Measurements from ENCODE around the gene PRKCE.
"Not testable (repeated sequence)": the region's sequence is repeated elsewhere in the genome, so short reads cannot be mapped to it uniquely, and the experiment has no call there.

PRKCE gene

DNA sequence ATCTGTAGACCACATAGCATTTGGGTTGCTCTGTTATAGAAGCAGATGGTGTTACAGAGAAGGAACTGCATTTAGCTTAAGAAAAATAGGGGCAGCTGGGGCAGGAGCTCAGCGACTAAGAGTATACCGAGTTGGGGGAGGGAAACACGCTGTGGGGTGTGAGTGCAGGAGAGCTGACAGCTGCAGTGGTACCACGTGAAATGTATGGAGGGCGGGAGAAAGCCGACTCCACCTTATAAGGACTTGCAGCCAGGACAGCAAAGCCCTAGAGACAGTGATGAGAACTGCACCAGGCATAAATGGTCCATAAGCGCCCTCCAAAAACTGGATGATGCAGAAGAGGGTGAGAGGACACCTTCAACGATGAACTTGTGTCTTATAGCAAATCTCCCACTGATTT, 237.6 kb downstream of the PRKCE start:
- WGBS, 2 experiments (ENCODE audit: insufficient coverage in 2 of 2) = 56 to 67% methylated on average over 6 of the region's 8 CpGs
- H3K36me3 ChIP-seq (ENCODE audit: control insufficient read depth, insufficient read depth, low read length) = no peaks in the 10 kb centered on the region
- H3K4me1 ChIP-seq (ENCODE audit: control insufficient read depth, insufficient read depth, low read length, poor library complexity, severe bottlenecking) = peaks cover 8% of the 10 kb centered on the region
- H3K9me3 ChIP-seq (ENCODE audit: control insufficient read depth, low read length) = no peaks in the 10 kb centered on the region
- H3K27ac ChIP-seq (ENCODE audit: low read depth, low read length, severe bottlenecking) = no peak overlapping the region
- no peak overlapping the region for H3K4me3 ChIP-seq (ENCODE audit: extremely low read depth, insufficient read depth, low read length, poor library complexity, severe bottlenecking)

DNA sequence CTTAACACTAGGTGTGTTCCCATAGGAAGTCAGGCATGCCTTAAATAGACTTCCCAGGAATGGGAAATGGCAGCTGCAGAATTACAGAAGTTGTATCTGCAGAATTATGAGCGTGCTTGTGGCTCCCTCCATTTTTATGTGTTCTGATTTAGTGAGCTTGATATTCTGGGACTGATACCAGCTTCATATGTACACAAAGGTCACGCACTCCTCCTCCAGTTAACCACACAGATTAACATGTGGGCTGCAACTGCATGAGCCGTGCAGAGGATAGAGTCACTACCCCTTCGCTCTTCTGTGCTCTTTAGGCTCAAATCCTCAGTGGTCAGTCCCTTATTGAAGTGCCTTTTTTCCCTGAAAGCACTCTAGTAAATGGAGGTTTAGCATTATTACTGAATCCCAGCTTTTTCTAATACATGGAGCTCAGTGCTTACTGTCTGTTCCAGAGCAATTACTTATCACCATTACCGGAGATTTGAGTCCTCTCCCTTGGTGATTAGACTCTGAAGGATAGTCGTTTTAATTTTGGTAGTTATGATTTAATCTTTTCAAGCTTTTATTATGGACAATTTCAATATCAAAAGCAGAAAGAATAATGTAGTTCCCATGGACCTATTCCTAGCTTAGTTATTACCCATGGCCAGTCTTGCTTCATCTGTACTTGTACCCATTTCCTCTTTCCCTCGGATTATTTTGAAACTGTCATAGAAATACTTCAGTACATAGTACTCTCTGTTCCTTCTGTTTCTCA, 238.3 kb downstream of the PRKCE start:
- Histone ChIP-seq H3K4me1 (ENCODE audit: control insufficient read depth, insufficient read depth, low read length, poor library complexity, severe bottlenecking) (peaks cover 8% of the 10 kb centered on the region), H3K27ac (ENCODE audit: low read depth, low read length, severe bottlenecking) (no peak overlapping the region), H3K9me3 (ENCODE audit: control insufficient read depth, low read length) (no peaks in the 10 kb centered on the region), H3K36me3 (ENCODE audit: control insufficient read depth, insufficient read depth, low read length) (no peaks in the 10 kb centered on the region), H3K4me3 (ENCODE audit: extremely low read depth, insufficient read depth, low read length, poor library complexity, severe bottlenecking) (no peak overlapping the region)
- 93% methylated on average over 4 to 5 of the region's 7 CpGs for WGBS, 2 experiments (ENCODE audit: insufficient coverage in 2 of 2)

DNA sequence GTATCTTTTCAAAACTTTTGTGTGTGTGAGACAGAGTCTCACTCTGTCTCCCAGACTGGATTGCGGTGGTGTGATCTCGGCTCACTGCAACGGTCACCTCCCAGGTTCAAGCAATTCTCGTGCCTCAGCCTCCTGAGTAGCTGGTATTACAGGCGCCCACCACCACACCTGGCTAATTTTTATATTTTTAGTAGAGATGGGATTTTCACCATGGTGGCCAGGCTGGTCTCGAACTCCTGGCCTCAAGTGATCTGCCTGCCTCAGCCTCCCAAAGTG, 238.8 kb downstream of the PRKCE start:
- H3K4me3 ChIP-seq (ENCODE audit: extremely low read depth, insufficient read depth, low read length, poor library complexity, severe bottlenecking); H3K27ac ChIP-seq (ENCODE audit: low read depth, low read length, severe bottlenecking); H3K36me3 ChIP-seq (ENCODE audit: control insufficient read depth, insufficient read depth, low read length); H3K4me1 ChIP-seq (ENCODE audit: control insufficient read depth, insufficient read depth, low read length, poor library complexity, severe bottlenecking); H3K9me3 ChIP-seq (ENCODE audit: control insufficient read depth, low read length): not testable (repeated sequence)
- WGBS, 2 experiments (ENCODE audit: insufficient coverage in 2 of 2) = 60 to 100% methylated on average over 1 of the region's 6 CpGs

DNA sequence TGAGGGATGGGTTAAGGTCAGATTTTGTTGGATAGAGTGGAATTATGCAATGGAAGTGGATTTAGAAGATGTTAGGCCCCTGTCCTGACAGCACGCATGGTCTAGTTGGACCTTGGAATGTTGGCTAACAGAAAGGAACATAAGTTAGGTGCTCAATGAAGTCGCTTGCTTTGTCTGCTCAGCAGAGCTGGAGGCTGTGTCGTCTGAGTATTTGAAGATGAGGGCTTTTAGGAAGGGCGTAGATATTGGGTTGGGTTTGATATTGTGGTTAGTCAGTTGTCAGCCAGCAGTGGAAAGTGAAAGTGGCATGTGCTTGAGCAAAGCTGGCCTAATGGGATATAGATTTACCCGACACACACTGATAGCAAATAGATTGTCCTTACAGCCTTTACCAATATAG, 239.3 kb downstream of the PRKCE start:
- H3K4me1 ChIP-seq (ENCODE audit: control insufficient read depth, insufficient read depth, low read length, poor library complexity, severe bottlenecking) = peaks cover 8% of the 10 kb centered on the region
- no peaks in the 10 kb centered on the region for H3K9me3 ChIP-seq (ENCODE audit: control insufficient read depth, low read length)
- no peak overlapping the region for H3K4me3 ChIP-seq (ENCODE audit: extremely low read depth, insufficient read depth, low read length, poor library complexity, severe bottlenecking)
- no peaks in the 10 kb centered on the region for H3K36me3 ChIP-seq (ENCODE audit: control insufficient read depth, insufficient read depth, low read length)
- no peak overlapping the region for H3K27ac ChIP-seq (ENCODE audit: low read depth, low read length, severe bottlenecking)
- 89 to 92% methylated on average over 5 of the region's 5 CpGs for WGBS, 2 experiments (ENCODE audit: insufficient coverage in 2 of 2)

DNA sequence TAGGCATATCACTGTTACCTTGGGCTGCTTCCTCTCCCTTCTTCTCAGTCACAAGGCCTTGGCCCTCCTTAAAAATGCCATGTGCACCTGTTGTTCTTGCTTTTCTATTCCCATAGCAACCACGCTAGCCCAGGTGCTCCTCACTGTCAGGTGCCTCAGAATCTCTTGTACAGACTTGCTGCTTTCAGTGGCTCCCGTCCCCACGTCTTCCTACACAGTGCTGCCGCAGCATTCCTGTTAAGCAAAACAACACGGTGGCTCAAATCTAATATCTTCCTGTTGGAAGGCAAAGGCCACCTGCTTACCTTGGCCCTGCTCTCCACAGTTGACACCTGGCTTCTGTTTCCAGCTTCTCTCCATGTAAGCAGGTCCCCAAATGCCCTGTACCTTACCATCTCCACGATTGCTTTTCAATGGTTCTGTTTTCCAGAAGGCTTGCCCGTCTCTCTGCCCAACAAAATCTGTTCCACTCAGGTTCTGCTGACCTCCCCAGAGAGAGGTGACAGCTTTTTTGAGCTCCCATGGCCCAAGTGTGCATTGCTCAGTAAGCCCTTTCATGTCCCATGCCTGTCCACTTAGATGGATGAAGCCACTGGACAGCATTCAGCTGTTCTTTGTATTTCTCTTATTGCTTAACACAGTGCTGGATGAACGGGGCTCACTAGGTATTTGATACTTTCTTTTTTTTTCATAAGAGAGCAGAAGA, 240.4 kb downstream of the PRKCE start:
- 93 to 94% methylated on average over 7 of the region's 8 CpGs for WGBS, 2 experiments (ENCODE audit: insufficient coverage in 2 of 2)
- no peaks in the 10 kb centered on the region for H3K36me3 ChIP-seq (ENCODE audit: control insufficient read depth, insufficient read depth, low read length)
- H3K27ac ChIP-seq (ENCODE audit: low read depth, low read length, severe bottlenecking) = no peak overlapping the region
- H3K4me1 ChIP-seq (ENCODE audit: control insufficient read depth, insufficient read depth, low read length, poor library complexity, severe bottlenecking) = peaks cover 3% of the 10 kb centered on the region
- H3K9me3 ChIP-seq (ENCODE audit: control insufficient read depth, low read length) = no peaks in the 10 kb centered on the region
- H3K4me3 ChIP-seq (ENCODE audit: extremely low read depth, insufficient read depth, low read length, poor library complexity, severe bottlenecking) = no peak overlapping the region

DNA sequence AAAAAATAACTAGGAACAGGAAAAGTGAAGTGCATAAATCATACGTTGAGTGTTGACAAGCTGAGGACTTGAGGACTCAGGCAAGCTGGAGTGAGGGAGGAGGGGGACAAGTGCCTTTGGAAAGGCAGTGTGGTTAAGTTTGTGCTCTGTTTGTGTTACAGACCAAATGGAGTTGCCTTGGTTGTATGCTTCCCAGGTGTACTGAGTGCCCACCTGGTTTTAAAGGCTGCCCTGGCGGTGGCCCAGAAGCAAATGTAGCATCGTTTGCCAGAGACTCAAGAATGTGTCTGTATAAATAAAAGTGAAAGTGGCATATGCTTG, 240.9 kb downstream of the PRKCE start:
- Histone ChIP-seq H3K4me1 (ENCODE audit: control insufficient read depth, insufficient read depth, low read length, poor library complexity, severe bottlenecking) (peaks cover 3% of the 10 kb centered on the region), H3K9me3 (ENCODE audit: control insufficient read depth, low read length) (no peaks in the 10 kb centered on the region), H3K36me3 (ENCODE audit: control insufficient read depth, insufficient read depth, low read length) (no peaks in the 10 kb centered on the region), H3K27ac (ENCODE audit: low read depth, low read length, severe bottlenecking) (no peak overlapping the region), H3K4me3 (ENCODE audit: extremely low read depth, insufficient read depth, low read length, poor library complexity, severe bottlenecking) (no peak overlapping the region)
- WGBS, 2 experiments (ENCODE audit: insufficient coverage in 2 of 2) = 92 to 97% methylated on average over 3 of the region's 3 CpGs

DNA sequence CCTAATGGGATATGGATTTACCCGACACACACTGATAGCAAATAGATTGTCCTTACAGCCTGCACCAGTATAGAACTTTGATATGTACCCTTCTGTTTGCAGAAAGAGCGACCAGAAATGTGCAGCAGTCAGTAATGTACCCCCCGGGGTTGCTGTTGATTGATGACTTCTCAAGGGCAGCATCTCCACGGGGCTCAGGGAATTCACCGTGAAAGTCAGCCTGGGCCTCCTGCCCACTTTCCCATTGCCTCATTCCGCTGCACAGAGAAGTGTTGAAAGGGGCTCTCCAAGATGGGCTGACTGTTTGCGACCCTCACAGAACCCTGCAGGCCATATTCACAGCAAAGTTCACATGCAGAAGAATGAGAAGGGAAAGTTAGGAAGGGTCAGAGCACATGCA, 241.3 kb downstream of the PRKCE start:
- 72 to 85% methylated on average over 5 to 7 of the region's 7 CpGs for WGBS, 2 experiments (ENCODE audit: insufficient coverage in 2 of 2)
- Histone ChIP-seq H3K9me3 (ENCODE audit: control insufficient read depth, low read length) (no peaks in the 10 kb centered on the region), H3K4me3 (ENCODE audit: extremely low read depth, insufficient read depth, low read length, poor library complexity, severe bottlenecking) (no peak overlapping the region), H3K4me1 (ENCODE audit: control insufficient read depth, insufficient read depth, low read length, poor library complexity, severe bottlenecking) (peaks cover 3% of the 10 kb centered on the region), H3K36me3 (ENCODE audit: control insufficient read depth, insufficient read depth, low read length) (no peaks in the 10 kb centered on the region), H3K27ac (ENCODE audit: low read depth, low read length, severe bottlenecking) (no peak overlapping the region)

DNA sequence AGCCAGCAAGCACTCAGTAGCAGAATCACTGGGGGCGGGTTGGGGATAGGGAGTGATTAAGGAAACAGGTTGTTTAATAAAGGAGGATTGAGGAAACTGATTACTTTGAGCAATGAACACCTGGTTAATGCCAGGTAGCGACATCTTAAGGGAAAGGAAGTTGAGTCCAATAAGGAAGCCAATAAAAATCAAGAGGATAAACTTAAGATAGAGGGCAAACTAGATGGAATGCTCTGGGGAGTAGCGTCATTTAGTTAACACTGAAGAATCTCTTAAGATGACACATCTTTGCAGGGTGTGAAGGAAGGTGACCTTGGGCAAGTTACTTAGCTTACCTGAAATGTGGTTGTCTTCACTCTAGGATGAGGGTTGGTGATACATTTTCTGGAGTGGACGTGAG, 242.7 kb downstream of the PRKCE start:
- Histone ChIP-seq H3K4me3 (ENCODE audit: extremely low read depth, insufficient read depth, low read length, poor library complexity, severe bottlenecking) (no peak overlapping the region), H3K9me3 (ENCODE audit: control insufficient read depth, low read length) (no peaks in the 10 kb centered on the region), H3K4me1 (ENCODE audit: control insufficient read depth, insufficient read depth, low read length, poor library complexity, severe bottlenecking) (no peaks in the 10 kb centered on the region), H3K27ac (ENCODE audit: low read depth, low read length, severe bottlenecking) (no peak overlapping the region), H3K36me3 (ENCODE audit: control insufficient read depth, insufficient read depth, low read length) (no peaks in the 10 kb centered on the region)
- 95 to 100% methylated on average over 3 of the region's 4 CpGs for WGBS, 2 experiments (ENCODE audit: insufficient coverage in 2 of 2)

DNA sequence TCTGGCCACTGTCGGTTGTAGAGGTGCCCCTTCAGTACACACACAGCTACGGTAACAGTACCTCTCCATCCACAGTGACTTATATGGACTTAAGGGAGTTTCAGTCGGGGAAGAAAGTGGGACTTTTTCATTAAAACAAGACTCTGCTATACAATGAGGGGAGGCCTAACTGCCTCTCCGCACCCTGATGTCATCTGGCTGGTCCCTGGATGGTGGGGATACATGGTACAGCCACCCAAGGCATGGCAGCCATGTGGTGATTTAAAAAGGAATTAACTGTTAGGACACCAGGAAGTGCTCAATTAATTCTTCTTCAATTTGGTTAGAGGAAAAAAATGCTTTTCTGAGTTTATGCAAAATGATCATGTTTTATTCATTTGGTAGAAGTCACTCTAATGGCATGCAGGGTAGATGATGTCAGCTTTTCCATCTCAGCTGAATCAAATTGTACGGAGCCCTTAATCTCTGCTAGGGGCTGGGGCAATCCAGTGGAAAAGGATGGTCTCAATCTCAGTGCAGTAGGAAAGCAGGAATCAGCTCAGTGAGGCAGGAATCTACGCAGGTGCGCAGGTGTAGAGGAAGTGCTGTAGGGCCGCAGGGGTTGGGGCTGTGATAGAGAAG, 243.9 kb downstream of the PRKCE start:
- Histone ChIP-seq H3K4me3 (ENCODE audit: extremely low read depth, insufficient read depth, low read length, poor library complexity, severe bottlenecking) (no peak overlapping the region), H3K4me1 (ENCODE audit: control insufficient read depth, insufficient read depth, low read length, poor library complexity, severe bottlenecking) (no peaks in the 10 kb centered on the region), H3K27ac (ENCODE audit: low read depth, low read length, severe bottlenecking) (no peak overlapping the region), H3K9me3 (ENCODE audit: control insufficient read depth, low read length) (no peaks in the 10 kb centered on the region), H3K36me3 (ENCODE audit: control insufficient read depth, insufficient read depth, low read length) (no peaks in the 10 kb centered on the region)
- WGBS, 2 experiments (ENCODE audit: insufficient coverage in 2 of 2) = 93 to 97% methylated on average over 3 to 4 of the region's 8 CpGs

DNA sequence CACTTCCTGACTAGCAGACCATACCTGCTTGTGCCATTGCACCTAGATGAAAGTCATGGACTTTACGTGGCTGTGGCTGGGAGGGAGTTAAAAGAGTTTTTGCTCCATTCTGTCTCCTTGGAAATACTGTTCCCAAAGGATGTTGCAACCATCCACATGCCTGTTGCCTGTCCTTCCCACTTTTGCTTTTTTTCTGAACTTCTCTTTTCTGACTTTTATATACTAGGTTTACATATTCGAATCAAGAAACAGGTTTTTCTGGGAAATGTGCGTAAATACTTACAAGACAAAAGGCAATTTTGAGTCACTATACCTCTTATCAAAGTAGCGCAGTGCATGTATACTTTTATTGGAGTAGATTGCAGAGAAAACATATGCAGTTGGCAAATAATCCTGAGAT, 244.8 kb downstream of the PRKCE start:
- Histone ChIP-seq H3K4me1 (ENCODE audit: control insufficient read depth, insufficient read depth, low read length, poor library complexity, severe bottlenecking) (no peaks in the 10 kb centered on the region), H3K9me3 (ENCODE audit: control insufficient read depth, low read length) (no peaks in the 10 kb centered on the region), H3K4me3 (ENCODE audit: extremely low read depth, insufficient read depth, low read length, poor library complexity, severe bottlenecking) (no peak overlapping the region), H3K36me3 (ENCODE audit: control insufficient read depth, insufficient read depth, low read length) (no peaks in the 10 kb centered on the region), H3K27ac (ENCODE audit: low read depth, low read length, severe bottlenecking) (no peak overlapping the region)
- WGBS, 2 experiments (ENCODE audit: insufficient coverage in 2 of 2) = 100% methylated on average over 1 of the region's 4 CpGs; no CpG with 5 or more reads in 1 of the 2 experiments

DNA sequence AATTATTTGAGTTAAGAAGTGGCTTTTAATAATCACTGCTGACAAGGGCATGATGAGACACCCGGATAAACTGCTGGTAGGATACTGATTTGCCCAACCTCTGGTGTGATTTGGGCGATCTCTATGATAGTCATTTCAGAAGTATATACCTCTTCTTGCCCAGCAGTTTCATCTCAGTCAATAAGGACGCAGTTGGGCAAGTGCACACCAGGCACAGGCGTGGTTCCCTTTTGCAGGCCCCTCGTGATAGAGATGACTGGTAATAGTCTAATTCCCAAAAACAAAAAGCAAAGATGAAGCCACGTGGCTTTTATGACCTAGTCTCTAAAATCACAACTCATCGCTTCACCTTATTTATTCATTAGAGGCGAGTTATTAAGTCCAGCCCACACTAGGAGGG, 246.4 kb downstream of the PRKCE start:
- WGBS, 2 experiments (ENCODE audit: insufficient coverage in 2 of 2) = 90 to 100% methylated on average over 3 of the region's 8 CpGs

More for the DNA sequence above, 246.4 kb downstream of the PRKCE start:
- no peak overlapping the region for H3K4me3 ChIP-seq (ENCODE audit: extremely low read depth, insufficient read depth, low read length, poor library complexity, severe bottlenecking)
- no peak overlapping the region for H3K27ac ChIP-seq (ENCODE audit: low read depth, low read length, severe bottlenecking)
- no peaks in the 10 kb centered on the region for H3K36me3 ChIP-seq (ENCODE audit: control insufficient read depth, insufficient read depth, low read length)
- H3K9me3 ChIP-seq (ENCODE audit: control insufficient read depth, low read length) = no peaks in the 10 kb centered on the region
- no peaks in the 10 kb centered on the region for H3K4me1 ChIP-seq (ENCODE audit: control insufficient read depth, insufficient read depth, low read length, poor library complexity, severe bottlenecking)
